Mammary epithelial cell (primary cell): ENCODE data around the gene ACY1.

ENCODE experiments used
- EZH2 ChIP-seq: IDR thresholded peaks from 2 replicates; pipeline ENCODE4 v1.6.1; 2012; ENCODE audit warnings: low read length, inconsistent platforms, borderline replicate concordance
- TF ChIP-seq, protein P1 (sequence below), 2 donors: IDR thresholded peaks in 1 of 2; conservative IDR thresholded peaks in 1 of 2; 2 replicates each; pipeline ENCODE4 v1.5.1; 2011 to 2012; ENCODE audit warnings: inconsistent platforms in 2 of 2, low read length in 2 of 2, mild to moderate bottlenecking in 2 of 2, control low read depth in 1 of 2, low read depth in 1 of 2; ENCODE audit not compliant: insufficient read depth in 1 of 2; ENCODE audit errors: extremely low read depth in 1 of 2

DNA sequence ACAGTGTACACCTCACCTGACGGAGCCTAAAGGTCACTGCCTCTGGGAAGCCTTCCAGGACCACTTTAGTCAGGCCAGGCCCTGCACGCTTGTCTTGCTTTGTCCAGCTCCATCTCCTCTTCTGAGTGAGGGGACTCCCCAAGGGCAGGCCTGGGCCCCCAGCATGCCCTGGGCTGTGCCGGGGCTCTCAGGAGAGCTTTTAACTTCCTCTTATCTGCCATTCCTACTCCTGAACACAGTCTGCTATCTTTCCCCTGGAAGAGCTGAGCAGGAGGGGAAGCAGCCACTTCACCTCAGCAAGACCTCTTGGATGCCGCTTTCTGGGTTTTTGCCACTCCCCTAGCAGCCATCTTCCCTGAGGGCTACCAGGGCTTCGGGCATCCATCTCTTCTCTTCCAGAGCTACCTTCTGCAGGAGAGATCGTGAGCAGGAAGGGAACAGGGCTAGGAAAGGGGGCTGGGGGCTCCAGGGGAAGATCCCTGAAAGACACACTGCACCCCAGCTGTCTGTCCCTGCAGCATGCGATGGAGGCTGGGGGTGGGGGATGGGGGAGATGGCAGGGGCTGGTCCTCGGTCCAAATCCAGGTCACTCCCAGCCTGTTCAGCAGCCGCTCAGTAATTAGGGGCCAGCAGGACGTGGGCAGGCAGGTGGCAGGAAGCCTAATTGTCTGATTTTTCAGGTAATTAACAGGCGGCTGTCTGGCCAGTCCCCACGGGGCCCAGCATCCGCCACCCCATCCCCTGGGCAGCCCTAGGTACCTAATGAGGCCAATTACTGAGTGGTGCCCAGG, 32.3 kb downstream of the ACY1 start:
- TF ChIP-seq, protein P1, sequence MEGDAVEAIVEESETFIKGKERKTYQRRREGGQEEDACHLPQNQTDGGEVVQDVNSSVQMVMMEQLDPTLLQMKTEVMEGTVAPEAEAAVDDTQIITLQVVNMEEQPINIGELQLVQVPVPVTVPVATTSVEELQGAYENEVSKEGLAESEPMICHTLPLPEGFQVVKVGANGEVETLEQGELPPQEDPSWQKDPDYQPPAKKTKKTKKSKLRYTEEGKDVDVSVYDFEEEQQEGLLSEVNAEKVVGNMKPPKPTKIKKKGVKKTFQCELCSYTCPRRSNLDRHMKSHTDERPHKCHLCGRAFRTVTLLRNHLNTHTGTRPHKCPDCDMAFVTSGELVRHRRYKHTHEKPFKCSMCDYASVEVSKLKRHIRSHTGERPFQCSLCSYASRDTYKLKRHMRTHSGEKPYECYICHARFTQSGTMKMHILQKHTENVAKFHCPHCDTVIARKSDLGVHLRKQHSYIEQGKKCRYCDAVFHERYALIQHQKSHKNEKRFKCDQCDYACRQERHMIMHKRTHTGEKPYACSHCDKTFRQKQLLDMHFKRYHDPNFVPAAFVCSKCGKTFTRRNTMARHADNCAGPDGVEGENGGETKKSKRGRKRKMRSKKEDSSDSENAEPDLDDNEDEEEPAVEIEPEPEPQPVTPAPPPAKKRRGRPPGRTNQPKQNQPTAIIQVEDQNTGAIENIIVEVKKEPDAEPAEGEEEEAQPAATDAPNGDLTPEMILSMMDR (conservative IDR thresholded peaks at IDR 0.05 in 1 of 2, IDR thresholded peaks at IDR 0.05 in 1 of 2; ENCODE audit: extremely low read depth in 1 of 2, insufficient read depth in 1 of 2, low read depth in 1 of 2, low read length in 2 of 2) = no peak
- no peak for TF ChIP-seq EZH2
